Right cardiac atrium (tissue), 5 donors: ENCODE results near the gene DDX60. TPM values are rescaled to one million over a fixed set of nuclear protein-coding genes. Genes with fewer than 3 reads are reported as not detected.
"Not testable (repeated sequence)": the region's sequence is repeated elsewhere in the genome, so short reads cannot be mapped to it uniquely, and the experiment has no call there.

Source experiments
- ATAC-seq, 2 donors: fragments of 200-7000 bp; cut with Tn5 transposase; one replicate each; pipeline versions ENCODE4 v1.8.0 to v1.9.1; 2020; ENCODE audit warnings: moderate library complexity in 2 of 2, mild to moderate bottlenecking in 1 of 2
- DNase-seq, 3 donors: peaks; one replicate each; pipeline ENCODE4 v3.0.0-alpha.2; 2020
- H3K27ac ChIP-seq: one replicate; pipeline ENCODE4 v1.5.1; 2013; ENCODE audit warnings: mild to moderate bottlenecking, low read length, control low read depth, moderate library complexity
- H3K27me3 ChIP-seq: one replicate; pipeline ENCODE4 v1.6.1; 2013; ENCODE audit not compliant: control insufficient read depth, insufficient read depth
- H3K4me1 ChIP-seq: one replicate; pipeline ENCODE4 v1.6.1; 2013; ENCODE audit warnings: low read length; ENCODE audit not compliant: control insufficient read depth, insufficient read depth
- H3K4me3 ChIP-seq: one replicate; pipeline ENCODE4 v1.5.1; 2013; ENCODE audit warnings: low read length, control low read depth
- H3K9me3 ChIP-seq: one replicate; pipeline ENCODE4 v1.6.1; 2013; ENCODE audit warnings: low read length; ENCODE audit not compliant: control insufficient read depth
- WGBS: extraction: QIAGEN DNeasy Blood & Tissue Kit; methylation state at CpG from one replicate; pipeline ENCODE4 v1.1.7; 2013; 5-methylcytosine and 5-hydroxymethylcytosine counted together
- intact Hi-C, 4 donors: fragments of 100-400 bp; cut with DNase I; formaldehyde crosslinking; loops; one replicate each; pipeline versions ENCODE4 v1.11.0 to v1.14.0; 2022 to 2023
- polyA plus RNA-seq: library from polyadenylated mRNA; stranded (reverse); fragments of 200-250 nt; gene quantifications from one replicate; pipeline ENCODE4 v1.2.3, GENCODE V29; 2013
- total RNA-seq, 4 donors: library from RNA; stranded (reverse); fragmentation: NEBNext Ultra II Directional; extraction: Animal tissue kit (Norgen Biotek cat#: 25700); gene quantifications; one replicate each; pipeline ENCODE4 v1.2.1, GENCODE V29; 2021
- donor health status: healthy with polysubstance abuse.
- donor health status: DM: no; HTN: yes; CAD: no.
- donor health status: DM: no; HTN: no; CAD: no.
- donor health status: DM: no; HTN: yes; CAD: no; lungs with severe emphysema.
- donor health status: DM: yes; HTN: yes; CAD: no.

The DDX60 gene
- total and polyA plus RNA-seq, 5 donors: 4.6 to 14.7 (median 9.5) TPM

- ATAC-seq (no peak), DNase-seq (no peak)
- 93% methylated on average over 1 of the region's 1 CpG for WGBS
- intact Hi-C loops: no loop called here
- no peak overlapping the region for H3K4me3 ChIP-seq
- no peaks in the 10 kb centered on the region for H3K27me3 ChIP-seq
- H3K27ac ChIP-seq: no peak overlapping the region
- H3K4me1 ChIP-seq: peaks cover 1% of the 10 kb centered on the region
- no peaks in the 10 kb centered on the region for H3K9me3 ChIP-seq
These were observed 59.5 kb downstream of the DDX60 start for GRCh38 chr4:168259096-168259495.

GRCh38 chr4:168257768-168258167, 60.8 kb downstream of the DDX60 start:
- ATAC-seq (peak; percentile 61 to 80), DNase-seq (no peak)
- Histone ChIP-seq H3K4me1 (peaks cover 1% of the 10 kb centered on the region), H3K9me3 (no peaks in the 10 kb centered on the region), H3K4me3 (no peak overlapping the region), H3K27ac (peak overlapping the region; percentile 92), H3K27me3 (no peaks in the 10 kb centered on the region)
- WGBS: 48% methylated on average over 4 of the region's 4 CpGs
- intact Hi-C loops: no loop called here

- DNase-seq (no peak), ATAC-seq (no peak)
- Histone ChIP-seq H3K27ac (no peak overlapping the region), H3K27me3 (no peaks in the 10 kb centered on the region), H3K9me3 (no peaks in the 10 kb centered on the region), H3K4me1 (no peaks in the 10 kb centered on the region), H3K4me3 (no peak overlapping the region)
- 83% methylated on average over 3 of the region's 3 CpGs for WGBS
- intact Hi-C loops: no loop called here
These were observed 70.3 kb downstream of the DDX60 start for GRCh38 chr4:168248176-168248710.

- 82% methylated on average over 5 of the region's 5 CpGs for WGBS
- no peaks in the 10 kb centered on the region for H3K27me3 ChIP-seq
These were observed 70.9 kb downstream of the DDX60 start for GRCh38 chr4:168247603-168248002.

GRCh38 chr4:168241953-168242352, 76.6 kb downstream of the DDX60 start:
- no peak for DNase-seq
- Histone ChIP-seq H3K4me1 (no peaks in the 10 kb centered on the region), H3K4me3 (no peak overlapping the region), H3K9me3 (no peaks in the 10 kb centered on the region), H3K27ac (no peak overlapping the region), H3K27me3 (no peaks in the 10 kb centered on the region)
- 86% methylated on average over 3 of the region's 3 CpGs for WGBS
- no peak for ATAC-seq
- intact Hi-C loops: no loop called here

More at GRCh38 chr4:168247603-168248002, 70.9 kb downstream of the DDX60 start:
- Histone ChIP-seq H3K9me3 (no peaks in the 10 kb centered on the region), H3K27ac (no peak overlapping the region), H3K4me1 (no peaks in the 10 kb centered on the region), H3K4me3 (no peak overlapping the region)
- intact Hi-C loops: no loop called here
- ATAC-seq: no peak
- no peak for DNase-seq

- WGBS: 96% methylated on average over 2 of the region's 2 CpGs
- Histone ChIP-seq H3K27ac (no peak overlapping the region), H3K27me3 (no peaks in the 10 kb centered on the region), H3K4me3 (no peak overlapping the region), H3K9me3 (no peaks in the 10 kb centered on the region), H3K4me1 (no peaks in the 10 kb centered on the region)
- intact Hi-C loops: no loop called here
- DNase-seq (no peak), ATAC-seq (no peak)
These were observed 77.7 kb downstream of the DDX60 start for GRCh38 chr4:168240821-168241220.

GRCh38 chr4:168221301-168221700, 97.3 kb downstream of the DDX60 start:
- DNase-seq (no peak), ATAC-seq (no peak)
- no peaks in the 10 kb centered on the region for H3K27me3 ChIP-seq
- H3K4me1 ChIP-seq: no peaks in the 10 kb centered on the region
- intact Hi-C loops: no loop called here
- no peak overlapping the region for H3K4me3 ChIP-seq
- H3K9me3 ChIP-seq: no peaks in the 10 kb centered on the region
- WGBS: 15% methylated on average over 2 of the region's 2 CpGs
- no peak overlapping the region for H3K27ac ChIP-seq

- Histone ChIP-seq H3K27ac (no peak overlapping the region), H3K4me1 (no peaks in the 10 kb centered on the region), H3K4me3 (no peak overlapping the region), H3K27me3 (no peaks in the 10 kb centered on the region), H3K9me3 (no peaks in the 10 kb centered on the region)
- DNase-seq (no peak), ATAC-seq (no peak)
- intact Hi-C loops: no loop called here
These were observed 97.7 kb downstream of the DDX60 start for GRCh38 chr4:168220893-168221292.

GRCh38 chr4:168218645-168219044, 99.9 kb downstream of the DDX60 start:
- no peaks in the 10 kb centered on the region for H3K4me1 ChIP-seq
- H3K27ac ChIP-seq: no peak overlapping the region
- H3K4me3 ChIP-seq: no peak overlapping the region
- WGBS: 97% methylated on average over 1 of the region's 1 CpG
- H3K9me3 ChIP-seq: no peaks in the 10 kb centered on the region
- intact Hi-C loops: no loop called here
- DNase-seq: no peak
- no peak for ATAC-seq
- no peaks in the 10 kb centered on the region for H3K27me3 ChIP-seq

- H3K27ac ChIP-seq, H3K27me3 ChIP-seq, H3K4me3 ChIP-seq, H3K9me3 ChIP-seq, DNase-seq, H3K4me1 ChIP-seq, intact Hi-C loops, ATAC-seq: not testable (repeated sequence)
These were observed 105.0 kb downstream of the DDX60 start for GRCh38 chr4:168213511-168213910.

GRCh38 chr4:168212656-168213055, 105.9 kb downstream of the DDX60 start:
- ATAC-seq (no peak), DNase-seq (no peak)
- H3K27me3 ChIP-seq: no peaks in the 10 kb centered on the region
- H3K4me1 ChIP-seq: no peaks in the 10 kb centered on the region
- no peaks in the 10 kb centered on the region for H3K9me3 ChIP-seq
- 86% methylated on average over 3 of the region's 3 CpGs for WGBS
- no peak overlapping the region for H3K27ac ChIP-seq
- no peak overlapping the region for H3K4me3 ChIP-seq
- intact Hi-C loops: no loop called here

- H3K9me3 ChIP-seq: no peaks in the 10 kb centered on the region
- no peaks in the 10 kb centered on the region for H3K4me1 ChIP-seq
- DNase-seq (no peak), ATAC-seq (no peak)
- intact Hi-C loops: no loop called here
- no peak overlapping the region for H3K27ac ChIP-seq
- no peak overlapping the region for H3K4me3 ChIP-seq
- no peaks in the 10 kb centered on the region for H3K27me3 ChIP-seq
- WGBS: 90% methylated on average over 3 of the region's 3 CpGs
These were observed 109.5 kb downstream of the DDX60 start for GRCh38 chr4:168208957-168209614.
